Loucy (cell line): ENCODE data around the gene HGS.

Experiments used
- H2AFZ ChIP-seq: fragments of 200-600 bp; sonication (generic); 2 replicates; pipeline ENCODE4 v1.6.0; 2016; ENCODE audit warnings: antibody characterized with exemption, mild to moderate bottlenecking, low read length, moderate library complexity
- H3F3A ChIP-seq: fragments of 200-600 bp; 2 replicates; pipeline ENCODE4 v1.6.0; 2016; ENCODE audit warnings: antibody characterized with exemption, low read depth, mild to moderate bottlenecking
- H3K27me3 ChIP-seq: fragments of 200-600 bp; sonication (generic); 2 replicates; pipeline ENCODE4 v1.6.1; 2014; ENCODE audit warnings: low read length, mild to moderate bottlenecking; ENCODE audit not compliant: insufficient read depth, poor library complexity, severe bottlenecking
- H3K36me3 ChIP-seq: fragments of 200-600 bp; sonication (generic); 2 replicates; pipeline ENCODE4 v1.6.1; 2016; ENCODE audit warnings: low read length; ENCODE audit not compliant: insufficient read depth
- H3K4me1 ChIP-seq: fragments of 200-600 bp; sonication (generic); 2 replicates; pipeline ENCODE4 v1.5.1; 2014; ENCODE audit warnings: low read length, mild to moderate bottlenecking; ENCODE audit not compliant: insufficient read depth, poor library complexity, severe bottlenecking
- H3K4me2 ChIP-seq: fragments of 200-600 bp; sonication (generic); 2 replicates; pipeline ENCODE4 v1.6.0; 2014; ENCODE audit warnings: antibody characterized with exemption, low read length, low read depth, mild to moderate bottlenecking; ENCODE audit not compliant: poor library complexity, severe bottlenecking
- H3K4me3 ChIP-seq: fragments of 200-600 bp; sonication (generic); 2 replicates; pipeline ENCODE4 v1.5.1; 2014; ENCODE audit warnings: low read length, mild to moderate bottlenecking, mixed read lengths; ENCODE audit not compliant: poor library complexity, severe bottlenecking
- H3K79me2 ChIP-seq: fragments of 200-600 bp; sonication (generic); 2 replicates; pipeline ENCODE4 v1.6.1; 2014; ENCODE audit warnings: low read length; ENCODE audit not compliant: insufficient read depth
- H3K9ac ChIP-seq: fragments of 200-600 bp; sonication (generic); 2 replicates; pipeline ENCODE4 v1.6.0; 2014; ENCODE audit warnings: mild to moderate bottlenecking, low read depth, low read length, moderate library complexity; ENCODE audit not compliant: poor library complexity, severe bottlenecking
- H3K9me2 ChIP-seq: fragments of 200-600 bp; sonication (generic); replicated peaks from 2 replicates; pipeline ENCODE4 v1.6.1; 2016; ENCODE audit warnings: low read depth, low read length, mixed read lengths
- H3K9me3 ChIP-seq: fragments of 200-600 bp; sonication (generic); 2 replicates; pipeline ENCODE4 v1.6.1; 2014; ENCODE audit warnings: mild to moderate bottlenecking, antibody characterized with exemption, low read length, low read depth; ENCODE audit not compliant: insufficient read depth
- H4K20me1 ChIP-seq: fragments of 200-600 bp; sonication (generic); 2 replicates; pipeline ENCODE4 v1.6.0; 2014; ENCODE audit warnings: antibody characterized with exemption, low read length, mild to moderate bottlenecking; ENCODE audit not compliant: insufficient read depth, poor library complexity, severe bottlenecking
- CTCF ChIP-seq: fragments of 200-600 bp; sonication (generic); conservative IDR thresholded peaks from 2 replicates; pipeline ENCODE4 v1.5.1; 2014; ENCODE audit warnings: mild to moderate bottlenecking, antibody characterized with exemption, low read length
- EZH2phosphoT487 ChIP-seq: fragments of 200-600 bp; IDR thresholded peaks from 2 replicates; pipeline ENCODE4 v1.6.1; 2018; ENCODE audit warnings: antibody characterized with exemption, mild to moderate bottlenecking, moderate library complexity, borderline replicate concordance

Gene HGS

GRCh38 chr17:81695801-81696200, 12.0 kb downstream of the HGS start:
- no peaks in the 10 kb centered on the region for H3K27me3 ChIP-seq
- no peak overlapping the region for H3K9ac ChIP-seq
- H4K20me1 ChIP-seq, result peaks cover 6% of the 10 kb centered on the region
- peaks cover 22% of the 10 kb centered on the region for H3K79me2 ChIP-seq
- H2AFZ ChIP-seq, result no peak overlapping the region
- TF ChIP-seq EZH2phosphoT487 (no peak), CTCF (no peak)
- no peak overlapping the region for H3K4me3 ChIP-seq
- H3K36me3 ChIP-seq, result peaks cover 71% of the 10 kb centered on the region; the same call in 1 of the 2 replicates
- peaks cover 2% of the 10 kb centered on the region for H3K4me1 ChIP-seq
- no peak overlapping the region for H3K4me2 ChIP-seq
- H3F3A ChIP-seq, result no peaks in the 10 kb centered on the region
- no peaks in the 10 kb centered on the region for H3K9me2 ChIP-seq
- no peaks in the 10 kb centered on the region for H3K9me3 ChIP-seq

GRCh38 chr17:81696218-81696941, 12.6 kb downstream of the HGS start:
- no peaks in the 10 kb centered on the region for H3F3A ChIP-seq
- H3K9me2 ChIP-seq, result no peaks in the 10 kb centered on the region
- H2AFZ ChIP-seq, result no peak overlapping the region
- peaks cover 70% of the 10 kb centered on the region; the same call in 1 of the 2 replicates for H3K36me3 ChIP-seq
- H3K9ac ChIP-seq, result no peak overlapping the region
- no peaks in the 10 kb centered on the region for H3K27me3 ChIP-seq
- no peak overlapping the region for H3K4me2 ChIP-seq
- H3K4me3 ChIP-seq, result no peak overlapping the region
- no peak for TF ChIP-seq EZH2phosphoT487
- TF ChIP-seq CTCF, result no peak
- peaks cover 8% of the 10 kb centered on the region for H3K4me1 ChIP-seq
- no peaks in the 10 kb centered on the region for H3K9me3 ChIP-seq
- H3K79me2 ChIP-seq, result peaks cover 28% of the 10 kb centered on the region
- H4K20me1 ChIP-seq, result peaks cover 11% of the 10 kb centered on the region

- H3K79me2 ChIP-seq, result peaks cover 38% of the 10 kb centered on the region
Observed at GRCh38 chr17:81697261-81698044, 13.6 kb downstream of the HGS start.

More at GRCh38 chr17:81697261-81698044, 13.6 kb downstream of the HGS start:
- Histone ChIP-seq H3K9me2 (no peaks in the 10 kb centered on the region), H3K4me3 (no peak overlapping the region), H3K36me3 (peaks cover 62% of the 10 kb centered on the region; the same call in 1 of the 2 replicates), H3F3A (no peaks in the 10 kb centered on the region), H3K4me1 (peaks cover 12% of the 10 kb centered on the region), H3K27me3 (no peaks in the 10 kb centered on the region), H3K9ac (no peak overlapping the region), H4K20me1 (peaks cover 22% of the 10 kb centered on the region), H2AFZ (no peak overlapping the region), H3K4me2 (no peak overlapping the region), H3K9me3 (no peaks in the 10 kb centered on the region)
- no peak for TF ChIP-seq EZH2phosphoT487
- no peak for TF ChIP-seq CTCF
